WERI-Rb-1 (cell line): Measurements from ENCODE around the gene RAI2.

Experiments
- DNase-seq: peaks from one replicate; pipeline ENCODE4 v3.0.0-alpha.2; 2020
- H3K27ac ChIP-seq: fragments of 250-450 bp; sonication (Bioruptor Pico); 2 replicates; pipeline ENCODE4 v1.5.1; 2020; ENCODE audit warnings: mild to moderate bottlenecking, moderate library complexity
- H3K27me3 ChIP-seq: fragments of 250-450 bp; sonication (Bioruptor Pico); 2 replicates; pipeline ENCODE4 v1.5.1; 2021; ENCODE audit warnings: mild to moderate bottlenecking, low read depth, moderate library complexity; ENCODE audit not compliant: insufficient read depth, severe bottlenecking
- H3K36me3 ChIP-seq: fragments of 250-450 bp; sonication (Bioruptor Pico); 2 replicates; pipeline ENCODE4 v1.5.1; 2020; ENCODE audit warnings: mild to moderate bottlenecking, moderate library complexity
- H3K4me3 ChIP-seq: 2 replicates; pipeline ENCODE4 v1.5.1; 2011; ENCODE audit warnings: low read depth, mild to moderate bottlenecking, control low read depth, low read length
- H3K9me3 ChIP-seq: fragments of 250-450 bp; sonication (Bioruptor Pico); 2 replicates; pipeline ENCODE4 v1.5.1; 2021; ENCODE audit warnings: mild to moderate bottlenecking, moderate library complexity; ENCODE audit not compliant: severe bottlenecking
- TF ChIP-seq, protein P1 (sequence below): IDR thresholded peaks from 2 replicates; pipeline ENCODE4 v1.5.1; 2011; ENCODE audit warnings: low read depth, mild to moderate bottlenecking, control low read depth, inconsistent platforms, low read length

Gene RAI2

DNA sequence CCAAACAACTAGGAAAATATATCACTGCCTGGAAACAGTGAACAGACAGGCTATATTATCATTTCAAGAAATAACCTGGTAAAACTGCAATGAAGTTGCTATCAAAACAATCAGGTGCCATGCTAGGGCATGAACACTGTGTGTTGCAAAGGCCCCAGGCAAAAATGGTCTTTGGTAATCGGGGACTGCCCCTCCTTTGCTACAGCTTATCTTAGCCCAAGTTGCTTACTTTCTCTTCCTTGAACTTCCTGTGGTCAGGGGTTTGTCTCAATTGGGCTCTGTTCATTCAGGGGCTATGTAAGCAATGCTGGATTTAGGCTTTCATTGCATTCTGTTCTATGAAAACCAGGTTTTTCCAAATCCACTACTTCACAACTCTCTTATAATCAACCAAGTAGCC lies 93.4 kb downstream of the RAI2 start:
- Histone ChIP-seq H3K9me3 (no peaks in the 10 kb centered on the region), H3K27me3 (peaks cover 67% of the 10 kb centered on the region), H3K27ac (no peak overlapping the region), H3K4me3 (no peak overlapping the region), H3K36me3 (no peaks in the 10 kb centered on the region)
- no peak for DNase-seq
- TF ChIP-seq, protein P1, sequence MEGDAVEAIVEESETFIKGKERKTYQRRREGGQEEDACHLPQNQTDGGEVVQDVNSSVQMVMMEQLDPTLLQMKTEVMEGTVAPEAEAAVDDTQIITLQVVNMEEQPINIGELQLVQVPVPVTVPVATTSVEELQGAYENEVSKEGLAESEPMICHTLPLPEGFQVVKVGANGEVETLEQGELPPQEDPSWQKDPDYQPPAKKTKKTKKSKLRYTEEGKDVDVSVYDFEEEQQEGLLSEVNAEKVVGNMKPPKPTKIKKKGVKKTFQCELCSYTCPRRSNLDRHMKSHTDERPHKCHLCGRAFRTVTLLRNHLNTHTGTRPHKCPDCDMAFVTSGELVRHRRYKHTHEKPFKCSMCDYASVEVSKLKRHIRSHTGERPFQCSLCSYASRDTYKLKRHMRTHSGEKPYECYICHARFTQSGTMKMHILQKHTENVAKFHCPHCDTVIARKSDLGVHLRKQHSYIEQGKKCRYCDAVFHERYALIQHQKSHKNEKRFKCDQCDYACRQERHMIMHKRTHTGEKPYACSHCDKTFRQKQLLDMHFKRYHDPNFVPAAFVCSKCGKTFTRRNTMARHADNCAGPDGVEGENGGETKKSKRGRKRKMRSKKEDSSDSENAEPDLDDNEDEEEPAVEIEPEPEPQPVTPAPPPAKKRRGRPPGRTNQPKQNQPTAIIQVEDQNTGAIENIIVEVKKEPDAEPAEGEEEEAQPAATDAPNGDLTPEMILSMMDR = no peak

DNA sequence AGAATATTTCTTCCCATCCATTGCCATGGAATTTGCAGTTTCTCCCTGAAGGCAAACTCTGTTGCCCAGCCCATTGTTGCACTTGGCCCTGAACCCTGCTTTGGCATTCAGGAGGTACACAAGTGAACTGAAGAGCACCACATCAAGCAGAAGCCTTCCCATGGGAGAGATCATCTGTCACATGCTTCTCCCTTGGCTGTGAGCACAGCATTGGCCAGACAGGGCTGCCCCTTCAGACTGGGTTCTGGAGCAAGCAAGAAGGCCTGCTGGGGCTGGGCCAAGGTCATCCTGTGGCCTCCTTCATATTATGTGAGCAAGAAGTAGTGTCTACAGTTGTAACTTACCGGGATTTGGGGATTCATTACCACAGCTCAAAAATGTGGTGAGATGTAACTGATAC lies 101.1 kb downstream of the RAI2 start:
- TF ChIP-seq, protein P1 = no peak
- H3K36me3 ChIP-seq = no peaks in the 10 kb centered on the region
- peaks cover 11% of the 10 kb centered on the region for H3K27me3 ChIP-seq
- no peaks in the 10 kb centered on the region for H3K9me3 ChIP-seq
- H3K27ac ChIP-seq = no peak overlapping the region
- DNase-seq = no peak
- no peak overlapping the region for H3K4me3 ChIP-seq

DNA sequence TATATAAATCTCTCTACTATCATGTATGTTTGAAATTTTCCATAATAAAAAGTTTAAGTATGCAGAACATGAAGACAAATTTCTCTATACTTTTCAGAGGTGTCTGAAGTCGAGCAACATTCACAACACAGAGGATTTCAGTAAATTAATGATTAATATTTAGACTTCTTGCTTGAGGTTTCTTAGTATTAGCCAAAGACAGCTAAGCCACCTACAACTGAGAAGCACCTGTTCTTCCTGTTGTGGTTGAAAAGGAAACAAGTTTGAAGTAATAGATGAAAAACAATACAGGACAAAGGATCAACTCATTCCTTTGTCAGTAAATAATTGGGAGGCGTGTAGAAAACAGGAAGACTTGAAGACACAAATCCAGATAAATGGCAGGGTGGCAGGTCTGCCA lies 102.7 kb downstream of the RAI2 start:
- no peak for DNase-seq
- TF ChIP-seq, protein P1 = no peak
- Histone ChIP-seq H3K36me3 (no peaks in the 10 kb centered on the region), H3K9me3 (no peaks in the 10 kb centered on the region), H3K4me3 (no peak overlapping the region), H3K27ac (no peak overlapping the region), H3K27me3 (peaks cover 5% of the 10 kb centered on the region)

DNA sequence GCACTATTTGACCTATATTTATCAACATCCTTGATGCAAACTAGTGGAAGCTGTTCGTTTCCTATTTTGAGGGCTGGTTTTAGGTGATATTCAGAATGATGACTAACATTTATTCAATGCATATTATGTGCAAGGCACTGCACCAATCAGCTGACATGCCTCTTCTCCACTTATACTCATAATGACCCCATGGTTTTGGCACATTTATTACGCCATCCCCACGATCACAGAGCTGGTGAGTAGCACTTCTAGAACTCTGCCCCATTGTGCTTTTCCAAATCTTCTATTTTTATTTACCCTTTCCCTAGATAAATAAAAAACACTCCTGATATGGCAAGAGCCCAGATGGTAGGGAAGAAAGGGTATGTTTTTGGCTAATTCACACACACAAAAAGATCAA lies 110.7 kb downstream of the RAI2 start:
- peaks cover 5% of the 10 kb centered on the region; the same call in 1 of the 2 replicates for H3K36me3 ChIP-seq
- TF ChIP-seq, protein P1 = no peak
- H3K9me3 ChIP-seq = no peaks in the 10 kb centered on the region
- no peak for DNase-seq
- no peak overlapping the region for H3K27ac ChIP-seq
- H3K4me3 ChIP-seq = no peak overlapping the region
- H3K27me3 ChIP-seq = peaks cover 9% of the 10 kb centered on the region
